Measurements from ENCODE around the gene TBC1D5.

GRCh38 chr3:17741621-17742101 lies 770 bp downstream of the TBC1D5 start:
- TF ChIP-seq, protein P1, sequence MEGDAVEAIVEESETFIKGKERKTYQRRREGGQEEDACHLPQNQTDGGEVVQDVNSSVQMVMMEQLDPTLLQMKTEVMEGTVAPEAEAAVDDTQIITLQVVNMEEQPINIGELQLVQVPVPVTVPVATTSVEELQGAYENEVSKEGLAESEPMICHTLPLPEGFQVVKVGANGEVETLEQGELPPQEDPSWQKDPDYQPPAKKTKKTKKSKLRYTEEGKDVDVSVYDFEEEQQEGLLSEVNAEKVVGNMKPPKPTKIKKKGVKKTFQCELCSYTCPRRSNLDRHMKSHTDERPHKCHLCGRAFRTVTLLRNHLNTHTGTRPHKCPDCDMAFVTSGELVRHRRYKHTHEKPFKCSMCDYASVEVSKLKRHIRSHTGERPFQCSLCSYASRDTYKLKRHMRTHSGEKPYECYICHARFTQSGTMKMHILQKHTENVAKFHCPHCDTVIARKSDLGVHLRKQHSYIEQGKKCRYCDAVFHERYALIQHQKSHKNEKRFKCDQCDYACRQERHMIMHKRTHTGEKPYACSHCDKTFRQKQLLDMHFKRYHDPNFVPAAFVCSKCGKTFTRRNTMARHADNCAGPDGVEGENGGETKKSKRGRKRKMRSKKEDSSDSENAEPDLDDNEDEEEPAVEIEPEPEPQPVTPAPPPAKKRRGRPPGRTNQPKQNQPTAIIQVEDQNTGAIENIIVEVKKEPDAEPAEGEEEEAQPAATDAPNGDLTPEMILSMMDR (conservative IDR thresholded peaks at IDR 0.05) = no peak
- no peak for TF ChIP-seq ZFX (IDR thresholded peaks at IDR 0.05)
